NCI-H460 (cell line): ENCODE data around the gene PPP1R3D. TPM values are rescaled to one million over a fixed set of nuclear protein-coding genes. Genes with fewer than 3 reads are reported as not detected.
A peak's percentile ranks its signal among the peaks of the same experiment; 100 is the strongest.
"Not testable (repeated sequence)": the region's sequence is repeated elsewhere in the genome, so short reads cannot be mapped to it uniquely, and the experiment has no call there.

Experiments
- DNase-seq: peaks from one replicate; pipeline ENCODE4 v3.0.0-alpha.2; 2016; ENCODE audit warnings: low read depth; ENCODE audit errors: extremely low read depth
- total RNA-seq: library from RNA; depleted of rRNA; stranded (reverse); fragments of >200 nt; shearing (Covaris generic); gene quantifications from 2 replicates; pipeline ENCODE4 v1.2.3, GENCODE V29; 2014; rRNA removed

Gene PPP1R3D
- total RNA-seq, 1 experiment from 2014 or later, result 10.2 TPM

GRCh38 chr20:59925899-59926298 lies 14.2 kb downstream of the PPP1R3D start:
- DNase-seq, result peak; percentile 29

GRCh38 chr20:59925359-59925758 lies 14.7 kb downstream of the PPP1R3D start:
- no peak for DNase-seq

GRCh38 chr20:59923514-59923913 lies 16.6 kb downstream of the PPP1R3D start:
- DNase-seq, result no peak

- no peak for DNase-seq
These were observed 19.2 kb downstream of the PPP1R3D start for GRCh38 chr20:59920944-59921343.

GRCh38 chr20:59912609-59913008 lies 27.5 kb downstream of the PPP1R3D start:
- DNase-seq, result no peak

- DNase-seq, result no peak
These were observed 29.1 kb downstream of the PPP1R3D start for GRCh38 chr20:59911041-59911440.

GRCh38 chr20:59908855-59909254 lies 31.2 kb downstream of the PPP1R3D start:
- no peak for DNase-seq

- no peak for DNase-seq
These were observed 36.5 kb downstream of the PPP1R3D start for GRCh38 chr20:59903621-59904020.

- no peak for DNase-seq
These were observed 37.6 kb downstream of the PPP1R3D start for GRCh38 chr20:59902470-59902869.

GRCh38 chr20:59895908-59896307 lies 44.2 kb downstream of the PPP1R3D start:
- no peak for DNase-seq

- DNase-seq, result no peak
These were observed 48.5 kb downstream of the PPP1R3D start for GRCh38 chr20:59891581-59891980.

- not testable (repeated sequence) for DNase-seq
These were observed 50.1 kb downstream of the PPP1R3D start for GRCh38 chr20:59890035-59890434.

- no peak for DNase-seq
These were observed 52.1 kb downstream of the PPP1R3D start for GRCh38 chr20:59888050-59888449.

Other genes with a start within 250 kb of the PPP1R3D start
- gene SYCP2, start 6.7 kb downstream of the PPP1R3D start, total RNA-seq, result 1.3 and 2.6 TPM in 2 replicates
- gene FAM217B, start 84 bp upstream of the PPP1R3D start, total RNA-seq, result 7.2 and 10.7 TPM in 2 replicates
- 0.22 TPM in 1 of 2 replicates, not detected in the other for gene CDH26, start 18.1 kb upstream of the PPP1R3D start, total RNA-seq